HepG2 (cell line): Measurements from ENCODE around the gene CAPN10. TPM values are rescaled to one million over a fixed set of nuclear protein-coding genes. Genes with fewer than 3 reads are reported as not detected.

Source experiments
- ATF4 ChIP-seq, 2 experiments: fragments of 450-650 bp in 1 of 2; sonication (generic) in 1 of 2; formaldehyde crosslinking; IDR thresholded peaks; 2 replicates each; pipeline versions ENCODE4 v1.5.0 to v1.8.0; 2020 to 2022; ENCODE audit warnings: mild to moderate bottlenecking in 1 of 2, missing genetic modification reagents in 1 of 2
- HDAC6 ChIP-seq: fragments of 200-600 bp; sonication (generic); IDR thresholded peaks from 2 replicates; pipeline ENCODE4 v1.7.0; 2017; ENCODE audit warnings: mild to moderate bottlenecking, antibody characterized with exemption, low read length, low read depth
- ISX ChIP-seq: sonication (generic); formaldehyde crosslinking; conservative IDR thresholded peaks from 2 replicates; pipeline ENCODE4 v1.5.0; 2020; ENCODE audit warnings: missing genetic modification reagents
- SMYD3 ChIP-seq: sonication (generic); formaldehyde crosslinking; IDR thresholded peaks from 2 replicates; pipeline ENCODE4 v1.8.1; 2023; ENCODE audit warnings: mild to moderate bottlenecking, missing genetic modification reagents
- TEAD3 ChIP-seq: optimal IDR thresholded peaks from 2 replicates; pipeline ENCODE3; 2016; ENCODE audit warnings: borderline replicate concordance
- THAP9 ChIP-seq: sonication (generic); formaldehyde crosslinking; IDR thresholded peaks from 2 replicates; pipeline ENCODE4; 2020; ENCODE audit warnings: missing genetic modification reagents, mild to moderate bottlenecking, borderline replicate concordance
- ZFP36L2 ChIP-seq: sonication (generic); formaldehyde crosslinking; IDR thresholded peaks from 2 replicates; pipeline ENCODE4 v1.4.0; 2020; ENCODE audit warnings: missing genetic modification reagents
- ZFP91 ChIP-seq: sonication (generic); formaldehyde crosslinking; IDR thresholded peaks from 2 replicates; pipeline ENCODE4 v1.9.0; 2022; ENCODE audit warnings: missing genetic modification reagents, mild to moderate bottlenecking, borderline replicate concordance
- ZSCAN9 ChIP-seq: IDR thresholded peaks from 2 replicates; pipeline ENCODE4 v1.6.1; 2016; ENCODE audit warnings: borderline replicate concordance
- polyA plus RNA-seq, 8 experiments: library from polyadenylated mRNA; depleted of rRNA in 3 of 8; stranded (reverse) in 7 of 8; unstranded in 1 of 8; fragments of >200 nt; fragmentation: Illumina TruSeq in 4 of 8; extraction: Trizol in 4 of 8; gene quantifications; 2 replicates each; pipeline versions ENCODE4 v1.2.1 to v1.2.3, GENCODE V29; 2011 to 2016; ENCODE audit warnings: low read depth in 4 of 8, missing spikeins in 1 of 8, mixed read lengths in 1 of 8; ENCODE audit not compliant: insufficient read depth in 1 of 8
- total RNA-seq, 5 experiments: library from RNA; depleted of rRNA; stranded (reverse); fragments of >200 nt; fragmentation: Illumina TruSeq; extraction: Trizol; gene quantifications; 2 replicates each; pipeline ENCODE4 v1.2.3, GENCODE V29; 2016; ENCODE audit warnings: low read depth in 1 of 5
- TF ChIP-seq, protein P1 (sequence below): sonication (generic); formaldehyde crosslinking; IDR thresholded peaks from 2 replicates; pipeline ENCODE4 v1.4.0; 2020; ENCODE audit warnings: mild to moderate bottlenecking, missing genetic modification reagents, borderline replicate concordance
- TF ChIP-seq, protein P2 (sequence below): sonication (generic); formaldehyde crosslinking; IDR thresholded peaks from 2 replicates; pipeline ENCODE4 v1.4.0; 2020; ENCODE audit warnings: low read depth, missing genetic modification reagents

CAPN10 gene
- total and polyA plus RNA-seq, 2 of the 13 experiments (the other 11 are each of a cell fraction or from before 2014, with no cell fraction given): 27.6 to 32.4 TPM

GRCh38 chr2:240566203-240567136 lies 20.1 kb upstream of the CAPN10 start (continued):
- peak; percentile 56 for TF ChIP-seq TEAD3 (CRISPR knock-in tag)
- TF ChIP-seq ZFP36L2: 0 out of 2 replicates have a peak, but pooled peaks have one; percentile 15
- TF ChIP-seq, protein P1, sequence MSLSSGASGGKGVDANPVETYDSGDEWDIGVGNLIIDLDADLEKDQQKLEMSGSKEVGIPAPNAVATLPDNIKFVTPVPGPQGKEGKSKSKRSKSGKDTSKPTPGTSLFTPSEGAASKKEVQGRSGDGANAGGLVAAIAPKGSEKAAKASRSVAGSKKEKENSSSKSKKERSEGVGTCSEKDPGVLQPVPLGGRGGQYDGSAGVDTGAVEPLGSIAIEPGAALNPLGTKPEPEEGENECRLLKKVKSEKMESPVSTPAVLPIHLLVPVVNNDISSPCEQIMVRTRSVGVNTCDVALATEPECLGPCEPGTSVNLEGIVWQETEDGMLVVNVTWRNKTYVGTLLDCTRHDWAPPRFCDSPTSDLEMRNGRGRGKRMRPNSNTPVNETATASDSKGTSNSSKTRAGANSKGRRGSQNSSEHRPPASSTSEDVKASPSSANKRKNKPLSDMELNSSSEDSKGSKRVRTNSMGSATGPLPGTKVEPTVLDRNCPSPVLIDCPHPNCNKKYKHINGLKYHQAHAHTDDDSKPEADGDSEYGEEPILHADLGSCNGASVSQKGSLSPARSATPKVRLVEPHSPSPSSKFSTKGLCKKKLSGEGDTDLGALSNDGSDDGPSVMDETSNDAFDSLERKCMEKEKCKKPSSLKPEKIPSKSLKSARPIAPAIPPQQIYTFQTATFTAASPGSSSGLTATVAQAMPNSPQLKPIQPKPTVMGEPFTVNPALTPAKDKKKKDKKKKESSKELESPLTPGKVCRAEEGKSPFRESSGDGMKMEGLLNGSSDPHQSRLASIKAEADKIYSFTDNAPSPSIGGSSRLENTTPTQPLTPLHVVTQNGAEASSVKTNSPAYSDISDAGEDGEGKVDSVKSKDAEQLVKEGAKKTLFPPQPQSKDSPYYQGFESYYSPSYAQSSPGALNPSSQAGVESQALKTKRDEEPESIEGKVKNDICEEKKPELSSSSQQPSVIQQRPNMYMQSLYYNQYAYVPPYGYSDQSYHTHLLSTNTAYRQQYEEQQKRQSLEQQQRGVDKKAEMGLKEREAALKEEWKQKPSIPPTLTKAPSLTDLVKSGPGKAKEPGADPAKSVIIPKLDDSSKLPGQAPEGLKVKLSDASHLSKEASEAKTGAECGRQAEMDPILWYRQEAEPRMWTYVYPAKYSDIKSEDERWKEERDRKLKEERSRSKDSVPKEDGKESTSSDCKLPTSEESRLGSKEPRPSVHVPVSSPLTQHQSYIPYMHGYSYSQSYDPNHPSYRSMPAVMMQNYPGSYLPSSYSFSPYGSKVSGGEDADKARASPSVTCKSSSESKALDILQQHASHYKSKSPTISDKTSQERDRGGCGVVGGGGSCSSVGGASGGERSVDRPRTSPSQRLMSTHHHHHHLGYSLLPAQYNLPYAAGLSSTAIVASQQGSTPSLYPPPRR (CRISPR knock-in tag): peak; percentile 49
- TF ChIP-seq ATF4 (CRISPR knock-in tag; IDR thresholded peaks at IDR 0.05): no peak
- TF ChIP-seq THAP9 (CRISPR knock-in tag): no peak
- TF ChIP-seq ZFP91 (CRISPR knock-in tag): no peak; the same call in 1 of the 2 replicates
- peak; percentile 51; the same call in 1 of the 2 replicates for TF ChIP-seq ZSCAN9 (CRISPR knock-in tag)
- TF ChIP-seq, protein P2, sequence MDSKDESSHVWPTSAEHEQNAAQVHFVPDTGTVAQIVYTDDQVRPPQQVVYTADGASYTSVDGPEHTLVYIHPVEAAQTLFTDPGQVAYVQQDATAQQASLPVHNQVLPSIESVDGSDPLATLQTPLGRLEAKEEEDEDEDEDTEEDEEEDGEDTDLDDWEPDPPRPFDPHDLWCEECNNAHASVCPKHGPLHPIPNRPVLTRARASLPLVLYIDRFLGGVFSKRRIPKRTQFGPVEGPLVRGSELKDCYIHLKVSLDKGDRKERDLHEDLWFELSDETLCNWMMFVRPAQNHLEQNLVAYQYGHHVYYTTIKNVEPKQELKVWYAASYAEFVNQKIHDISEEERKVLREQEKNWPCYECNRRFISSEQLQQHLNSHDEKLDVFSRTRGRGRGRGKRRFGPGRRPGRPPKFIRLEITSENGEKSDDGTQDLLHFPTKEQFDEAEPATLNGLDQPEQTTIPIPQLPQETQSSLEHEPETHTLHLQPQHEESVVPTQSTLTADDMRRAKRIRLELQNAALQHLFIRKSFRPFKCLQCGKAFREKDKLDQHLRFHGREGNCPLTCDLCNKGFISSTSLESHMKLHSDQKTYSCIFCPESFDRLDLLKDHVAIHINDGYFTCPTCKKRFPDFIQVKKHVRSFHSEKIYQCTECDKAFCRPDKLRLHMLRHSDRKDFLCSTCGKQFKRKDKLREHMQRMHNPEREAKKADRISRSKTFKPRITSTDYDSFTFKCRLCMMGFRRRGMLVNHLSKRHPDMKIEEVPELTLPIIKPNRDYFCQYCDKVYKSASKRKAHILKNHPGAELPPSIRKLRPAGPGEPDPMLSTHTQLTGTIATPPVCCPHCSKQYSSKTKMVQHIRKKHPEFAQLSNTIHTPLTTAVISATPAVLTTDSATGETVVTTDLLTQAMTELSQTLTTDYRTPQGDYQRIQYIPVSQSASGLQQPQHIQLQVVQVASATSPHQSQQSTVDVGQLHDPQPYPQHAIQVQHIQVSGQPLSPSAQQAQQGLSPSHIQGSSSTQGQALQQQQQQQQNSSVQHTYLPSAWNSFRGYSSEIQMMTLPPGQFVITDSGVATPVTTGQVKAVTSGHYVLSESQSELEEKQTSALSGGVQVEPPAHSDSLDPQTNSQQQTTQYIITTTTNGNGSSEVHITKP (CRISPR knock-in tag): peak; percentile 33; the same call in 1 of the 2 replicates
- TF ChIP-seq HDAC6: no peak
- TF ChIP-seq ISX (CRISPR knock-in tag): no peak
- 0 out of 2 replicates have a peak, but pooled peaks have one; percentile 22 for TF ChIP-seq SMYD3 (CRISPR knock-in tag)
